ENCODE data around the gene ELP5. TPM values are rescaled to one million over a fixed set of nuclear protein-coding genes. Genes with fewer than 3 reads are reported as not detected.

Gene ELP5
- total and polyA plus RNA-seq, 2 donors (not counting 1 experiment from before 2014, with no cell fraction given) = 22.6 to 33.2 TPM

- Histone ChIP-seq H4K20me1 (ENCODE audit: control insufficient read depth, extremely low read depth, insufficient read depth, low read length) (no peaks in the 10 kb centered on the region), H3K27me3 (ENCODE audit: control insufficient read depth, insufficient read depth, low read length) (no peaks in the 10 kb centered on the region), H3K4me2 (ENCODE audit: extremely low read depth, insufficient read depth, low read length) (no peak overlapping the region), H3K79me2 (ENCODE audit: control insufficient read depth, insufficient read depth, low read length) (peaks cover 55% of the 10 kb centered on the region), H3K9me3 (ENCODE audit: control insufficient read depth, insufficient read depth, low read depth, low read length) (no peaks in the 10 kb centered on the region), H3K27ac (ENCODE audit: insufficient read depth, low read length) (no peak overlapping the region), H2AFZ (ENCODE audit: low read length) (no peak overlapping the region), H3K4me3 (replicated peaks in 1 of 4; ENCODE audit: control extremely low read depth in 1 of 4, insufficient read depth in 1 of 4, low read depth in 3 of 4, low read length in 4 of 4) (no peak overlapping the region), H3K36me3 (ENCODE audit: control insufficient read depth, insufficient read depth, low read length) (peaks cover 8% of the 10 kb centered on the region), H3K4me1 (ENCODE audit: control insufficient read depth, extremely low read depth, insufficient read depth, low read length) (peaks cover 9% of the 10 kb centered on the region), H3K9ac (ENCODE audit: insufficient read depth, low read length) (no peak overlapping the region)
- DNase-seq (ENCODE audit: low read depth in 2 of 2) = no peak
- TF ChIP-seq, protein P1, sequence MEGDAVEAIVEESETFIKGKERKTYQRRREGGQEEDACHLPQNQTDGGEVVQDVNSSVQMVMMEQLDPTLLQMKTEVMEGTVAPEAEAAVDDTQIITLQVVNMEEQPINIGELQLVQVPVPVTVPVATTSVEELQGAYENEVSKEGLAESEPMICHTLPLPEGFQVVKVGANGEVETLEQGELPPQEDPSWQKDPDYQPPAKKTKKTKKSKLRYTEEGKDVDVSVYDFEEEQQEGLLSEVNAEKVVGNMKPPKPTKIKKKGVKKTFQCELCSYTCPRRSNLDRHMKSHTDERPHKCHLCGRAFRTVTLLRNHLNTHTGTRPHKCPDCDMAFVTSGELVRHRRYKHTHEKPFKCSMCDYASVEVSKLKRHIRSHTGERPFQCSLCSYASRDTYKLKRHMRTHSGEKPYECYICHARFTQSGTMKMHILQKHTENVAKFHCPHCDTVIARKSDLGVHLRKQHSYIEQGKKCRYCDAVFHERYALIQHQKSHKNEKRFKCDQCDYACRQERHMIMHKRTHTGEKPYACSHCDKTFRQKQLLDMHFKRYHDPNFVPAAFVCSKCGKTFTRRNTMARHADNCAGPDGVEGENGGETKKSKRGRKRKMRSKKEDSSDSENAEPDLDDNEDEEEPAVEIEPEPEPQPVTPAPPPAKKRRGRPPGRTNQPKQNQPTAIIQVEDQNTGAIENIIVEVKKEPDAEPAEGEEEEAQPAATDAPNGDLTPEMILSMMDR (conservative IDR thresholded peaks at IDR 0.05 in 1 of 2, IDR thresholded peaks at IDR 0.05 in 1 of 2; ENCODE audit: low read depth in 1 of 2, low read length in 2 of 2) = no peak
- no peak for TF ChIP-seq EZH2 (IDR thresholded peaks at IDR 0.05; ENCODE audit: low read length, missing control alignments)
Observed at GRCh38 chr17:7246779-7247178, 5.2 kb upstream of the ELP5 start.

- no peak overlapping the region for H3K4me2 ChIP-seq (ENCODE audit: extremely low read depth, insufficient read depth, low read length)
- H3K36me3 ChIP-seq (ENCODE audit: control insufficient read depth, insufficient read depth, low read length) = peaks cover 8% of the 10 kb centered on the region
- peaks cover 7% of the 10 kb centered on the region for H3K4me1 ChIP-seq (ENCODE audit: control insufficient read depth, extremely low read depth, insufficient read depth, low read length)
- no peaks in the 10 kb centered on the region for H3K27me3 ChIP-seq (ENCODE audit: control insufficient read depth, insufficient read depth, low read length)
- peaks cover 60% of the 10 kb centered on the region for H3K79me2 ChIP-seq (ENCODE audit: control insufficient read depth, insufficient read depth, low read length)
- no peak overlapping the region for H3K27ac ChIP-seq (ENCODE audit: insufficient read depth, low read length)
- H3K4me3 ChIP-seq (replicated peaks in 1 of 4; ENCODE audit: control extremely low read depth in 1 of 4, insufficient read depth in 1 of 4, low read depth in 3 of 4, low read length in 4 of 4) = peak overlapping the region in 1 of 4 experiments; percentile 21
- no peak overlapping the region for H3K9ac ChIP-seq (ENCODE audit: insufficient read depth, low read length)
- no peak overlapping the region for H2AFZ ChIP-seq (ENCODE audit: low read length)
- no peaks in the 10 kb centered on the region for H4K20me1 ChIP-seq (ENCODE audit: control insufficient read depth, extremely low read depth, insufficient read depth, low read length)
- DNase-seq (ENCODE audit: low read depth in 2 of 2) = no peak
- TF ChIP-seq EZH2 (IDR thresholded peaks at IDR 0.05; ENCODE audit: low read length, missing control alignments) = no peak
- TF ChIP-seq, protein P1 (conservative IDR thresholded peaks at IDR 0.05 in 1 of 2, IDR thresholded peaks at IDR 0.05 in 1 of 2; ENCODE audit: low read depth in 1 of 2, low read length in 2 of 2) = no peak
- no peaks in the 10 kb centered on the region for H3K9me3 ChIP-seq (ENCODE audit: control insufficient read depth, insufficient read depth, low read depth, low read length)
Observed at GRCh38 chr17:7248796-7249195, 3.2 kb upstream of the ELP5 start.

DNA sequence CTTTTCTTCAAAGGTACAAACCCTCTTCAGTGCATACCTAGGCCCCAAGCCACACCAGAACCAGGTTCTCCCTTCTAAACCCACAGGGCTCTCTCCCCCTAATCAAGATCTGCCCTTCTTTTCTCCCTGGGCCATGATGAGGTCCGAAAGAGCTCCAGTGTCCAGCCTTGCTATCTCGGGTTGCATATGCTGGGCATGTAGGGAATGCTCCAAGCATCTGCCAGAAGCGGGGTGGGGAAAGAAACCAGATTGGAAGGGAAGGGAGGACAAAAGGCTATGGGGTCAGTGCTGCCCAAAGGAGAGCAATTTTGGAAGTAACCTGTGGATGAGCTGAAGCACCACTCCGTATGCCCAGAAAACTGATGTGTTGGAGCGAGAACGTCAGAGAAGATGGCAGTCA, 2.8 kb upstream of the ELP5 start:
- Histone ChIP-seq H3K36me3 (ENCODE audit: control insufficient read depth, insufficient read depth, low read length) (peaks cover 6% of the 10 kb centered on the region), H3K27me3 (ENCODE audit: control insufficient read depth, insufficient read depth, low read length) (no peaks in the 10 kb centered on the region), H3K4me3 (replicated peaks in 1 of 4; ENCODE audit: control extremely low read depth in 1 of 4, insufficient read depth in 1 of 4, low read depth in 3 of 4, low read length in 4 of 4) (peak overlapping the region in 2 of 4 experiments; percentile 8 to 21), H3K4me1 (ENCODE audit: control insufficient read depth, extremely low read depth, insufficient read depth, low read length) (peaks cover 7% of the 10 kb centered on the region), H2AFZ (ENCODE audit: low read length) (no peak overlapping the region), H3K9ac (ENCODE audit: insufficient read depth, low read length) (no peak overlapping the region), H4K20me1 (ENCODE audit: control insufficient read depth, extremely low read depth, insufficient read depth, low read length) (no peaks in the 10 kb centered on the region), H3K9me3 (ENCODE audit: control insufficient read depth, insufficient read depth, low read depth, low read length) (no peaks in the 10 kb centered on the region), H3K4me2 (ENCODE audit: extremely low read depth, insufficient read depth, low read length) (peak overlapping the region; percentile 40), H3K27ac (ENCODE audit: insufficient read depth, low read length) (no peak overlapping the region), H3K79me2 (ENCODE audit: control insufficient read depth, insufficient read depth, low read length) (peaks cover 60% of the 10 kb centered on the region)
- TF ChIP-seq, protein P1 (conservative IDR thresholded peaks at IDR 0.05 in 1 of 2, IDR thresholded peaks at IDR 0.05 in 1 of 2; ENCODE audit: low read depth in 1 of 2, low read length in 2 of 2) = no peak
- TF ChIP-seq EZH2 (IDR thresholded peaks at IDR 0.05; ENCODE audit: low read length, missing control alignments) = no peak
- no peak for DNase-seq (ENCODE audit: low read depth in 2 of 2)

Measured in fibroblast of lung (primary cell).